Amygdala (tissue), 56 donors: ENCODE results near the gene IGF2.

Source experiments
- DNase-seq, 56 donors: peaks; one replicate each; lab custom pipeline; 2025; lab: John Stamatoyannopoulos, UW

Gene IGF2, protein sequence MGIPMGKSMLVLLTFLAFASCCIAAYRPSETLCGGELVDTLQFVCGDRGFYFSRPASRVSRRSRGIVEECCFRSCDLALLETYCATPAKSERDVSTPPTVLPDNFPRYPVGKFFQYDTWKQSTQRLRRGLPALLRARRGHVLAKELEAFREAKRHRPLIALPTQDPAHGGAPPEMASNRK

DNA sequence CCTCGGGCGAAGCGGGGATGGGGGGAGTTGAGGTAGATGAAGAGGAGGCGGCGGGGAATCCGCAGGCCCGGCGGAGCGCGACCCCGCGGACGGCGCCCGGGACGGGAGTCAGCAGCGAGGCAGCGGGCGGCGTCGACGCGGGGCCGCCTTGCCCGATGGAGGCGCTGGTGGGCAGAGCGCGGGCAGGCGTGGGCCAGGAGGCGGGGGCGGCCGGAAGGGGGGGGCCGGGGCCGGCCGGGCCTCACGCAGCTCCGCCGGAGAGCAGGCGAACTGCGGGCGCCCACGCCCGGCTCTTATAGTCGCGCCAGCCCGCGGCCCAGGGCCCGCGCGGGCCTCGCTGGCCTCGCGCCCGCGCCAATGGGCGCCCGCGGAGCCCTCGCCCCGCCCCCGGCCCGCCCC, at the start of gene IGF2:
IGF2 (minus strand) TSS at position 267 of the 399 bp plus-strand sequence. CDS start 3,866 bp downstream, outside the sequence.
- no peak for DNase-seq

DNA sequence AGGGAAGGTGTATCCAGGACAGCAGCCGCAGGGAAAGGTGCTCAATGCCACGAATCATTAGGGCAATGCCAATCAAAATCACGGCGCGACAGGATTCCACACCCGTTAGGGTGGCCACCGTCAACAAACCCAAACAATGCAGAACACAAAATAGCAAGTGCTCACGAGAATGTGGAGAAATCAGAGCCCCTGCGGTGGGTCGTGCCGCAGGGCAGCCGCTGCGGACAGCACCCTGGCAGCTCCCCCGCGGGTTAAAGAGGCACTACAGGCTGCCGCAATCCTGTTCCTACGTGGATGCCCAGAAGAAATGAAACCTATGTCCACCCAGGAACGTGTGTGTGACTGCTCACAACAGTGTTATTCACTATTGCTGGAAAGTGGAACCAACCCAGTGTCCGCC, 49.6 kb upstream of the IGF2 start:
- DNase-seq = no peak

DNA sequence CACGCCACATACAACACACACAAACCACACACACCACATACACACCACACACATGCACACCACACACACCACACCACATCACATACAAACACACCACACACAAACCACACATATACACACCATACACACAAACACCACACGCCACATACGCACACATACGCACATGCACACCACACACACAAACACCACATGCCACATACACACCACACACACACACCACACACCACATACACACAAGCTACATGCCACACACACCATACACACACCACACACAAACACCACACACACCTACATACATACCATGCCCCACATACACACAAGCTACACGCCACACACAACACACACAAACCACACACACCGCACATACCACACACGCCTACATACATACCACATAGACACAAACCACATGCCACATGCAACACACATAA, 48.1 kb upstream of the IGF2 start:
- DNase-seq = no peak

DNA sequence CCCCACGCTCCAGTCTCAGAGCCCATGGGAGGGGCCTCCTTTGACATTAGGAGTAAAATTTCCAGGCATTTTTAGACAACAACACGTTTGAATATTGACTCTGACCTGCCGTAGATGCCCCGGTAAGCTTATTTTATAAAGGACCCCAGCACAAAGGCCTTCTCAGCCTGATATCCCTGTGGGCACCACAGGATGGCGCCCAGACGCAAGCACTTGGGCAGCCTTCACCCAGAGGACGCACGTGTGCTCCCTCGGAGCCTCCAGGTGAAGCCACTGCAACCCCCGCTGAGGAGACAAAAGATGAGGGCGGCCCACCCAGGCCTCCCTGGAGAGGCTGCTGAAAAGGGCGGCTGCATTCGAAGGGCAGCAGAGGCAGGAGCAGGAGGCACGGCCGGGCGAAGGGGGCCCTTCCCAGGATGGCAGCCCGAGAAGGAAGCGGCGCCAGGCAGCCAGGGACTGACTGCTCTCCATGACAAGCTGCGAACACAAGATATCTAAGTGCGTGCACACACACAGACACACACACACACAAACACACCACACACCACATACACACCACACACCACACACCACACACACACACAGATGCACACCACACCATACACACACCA, 47.6 kb upstream of the IGF2 start:
- peak in 3 of 56 donors; percentile 9 to 31 (median 20) for DNase-seq

DNA sequence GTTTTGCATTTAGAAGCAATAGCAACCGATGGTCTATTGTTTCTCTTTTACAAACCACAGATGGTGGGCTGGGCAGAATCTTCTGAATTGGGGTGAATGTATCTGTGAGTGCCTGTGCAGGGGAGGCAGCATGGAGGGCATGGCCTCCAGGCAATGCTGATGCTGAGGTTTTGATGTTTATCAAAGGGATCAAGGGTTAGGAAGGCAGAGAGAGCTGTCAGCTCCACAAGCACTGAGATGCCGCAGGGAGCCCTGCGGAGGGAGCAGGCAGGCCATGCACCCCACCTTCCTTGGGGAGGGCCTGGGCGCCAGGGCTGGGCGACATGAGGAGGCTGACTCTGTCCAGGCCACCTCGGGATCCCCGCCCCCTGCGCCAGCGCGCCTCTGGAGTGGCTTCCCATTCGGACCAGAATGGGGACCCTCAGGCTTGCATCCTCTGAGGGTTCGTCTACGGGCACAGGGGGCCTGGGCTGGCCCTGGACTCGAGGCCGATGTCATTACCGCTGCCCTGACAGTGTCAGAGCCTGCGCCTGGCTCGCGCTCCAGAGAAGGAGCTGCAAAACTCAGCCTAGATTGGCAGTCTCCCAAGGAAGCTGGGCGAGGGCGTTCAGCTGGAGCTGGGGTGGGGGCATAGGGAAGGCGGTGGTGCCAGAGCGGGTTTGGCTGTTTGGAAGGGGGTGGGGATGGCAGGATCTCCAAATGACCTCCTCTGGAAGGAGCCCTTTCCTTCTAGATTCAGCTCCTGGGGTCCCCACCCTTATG, 46.3 kb upstream of the IGF2 start:
- peak in 2 of 56 donors; percentile 9 to 22 for DNase-seq

DNA sequence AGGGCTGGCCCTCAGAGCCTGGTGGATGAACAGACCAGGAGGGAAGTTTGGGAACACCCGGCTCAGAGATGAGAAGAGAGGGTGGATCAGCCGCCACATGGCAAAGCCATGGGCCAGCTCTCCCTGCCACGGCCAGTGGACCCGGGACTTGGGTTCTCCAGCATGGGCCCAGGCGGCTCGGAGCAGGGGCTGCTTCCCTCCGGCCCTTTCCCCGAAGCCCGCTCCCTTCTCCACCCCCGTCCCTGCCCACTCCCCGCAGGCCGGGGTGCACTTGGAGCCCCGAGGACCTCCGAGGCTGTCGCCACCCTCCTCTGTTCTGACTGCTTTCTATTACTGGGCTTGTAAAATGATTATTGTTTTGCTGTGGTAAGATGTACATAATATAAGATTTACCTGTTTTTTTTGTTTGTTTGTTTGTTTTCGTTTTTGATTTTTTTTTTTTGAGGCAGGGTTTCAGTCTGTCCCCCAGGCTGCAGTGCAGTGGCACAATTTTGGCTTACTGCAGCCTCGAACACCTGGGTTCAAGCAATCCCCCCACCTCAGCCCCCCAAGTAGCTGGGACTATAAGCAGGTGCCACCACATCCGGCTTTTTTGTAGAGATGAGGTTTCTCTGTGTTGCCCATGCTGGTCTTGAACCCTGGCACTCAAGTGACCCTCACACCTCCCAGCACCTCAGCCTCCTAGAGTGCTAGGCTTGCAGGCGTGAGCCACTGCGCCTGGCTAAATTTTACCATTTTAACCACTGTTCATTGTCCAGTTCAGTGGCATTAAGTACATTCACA, 43.7 kb upstream of the IGF2 start:
- DNase-seq = no peak

DNA sequence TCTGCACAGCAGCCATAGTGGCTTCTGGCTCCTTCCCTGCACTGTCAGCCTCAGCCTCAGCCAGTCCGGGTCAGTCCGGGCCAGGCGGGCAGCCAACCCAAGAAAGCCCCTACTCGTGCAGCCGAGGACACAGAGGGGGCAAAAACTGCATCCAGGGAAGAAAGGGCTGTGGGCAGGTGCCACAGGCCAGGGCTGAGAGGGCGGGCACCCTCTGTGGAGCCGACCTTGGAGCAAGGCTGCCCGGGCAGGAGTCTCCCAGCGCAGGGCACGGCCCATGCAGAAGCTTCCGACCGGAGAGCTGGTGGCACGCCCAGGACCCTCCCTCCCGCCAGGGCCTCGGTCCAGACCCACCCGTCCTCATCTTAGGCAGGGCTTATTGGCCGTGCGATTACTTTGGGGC, 42.9 kb upstream of the IGF2 start:
- no peak for DNase-seq

DNA sequence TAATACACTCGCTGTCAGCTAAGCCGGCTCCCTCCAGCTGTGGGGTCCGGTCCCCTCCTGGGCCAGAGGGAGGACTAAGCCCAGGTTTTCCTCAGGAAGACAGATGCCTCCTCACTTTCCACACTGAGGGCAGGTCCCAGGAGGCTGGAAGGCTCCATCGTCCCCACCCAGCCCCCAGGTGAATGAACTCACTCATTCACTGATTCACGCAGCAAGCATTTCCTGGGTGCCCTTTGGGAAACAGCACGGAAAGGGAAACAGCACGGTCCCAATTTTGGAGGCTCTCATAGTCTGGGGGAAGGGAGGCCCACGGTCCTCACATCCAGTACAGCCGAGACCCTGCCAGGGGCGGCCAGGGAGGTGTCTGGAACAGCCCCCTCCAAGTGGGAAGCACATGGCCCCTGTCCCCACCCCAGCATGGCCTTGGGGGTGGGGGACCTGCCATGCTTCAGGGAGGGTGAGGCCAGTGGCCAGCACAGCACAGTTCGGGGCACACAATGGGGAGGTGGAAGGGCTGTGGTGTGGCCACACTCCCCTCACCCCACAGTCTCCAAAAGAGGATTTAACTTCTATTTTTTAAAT, 41.7 kb upstream of the IGF2 start:
- DNase-seq = no peak

DNA sequence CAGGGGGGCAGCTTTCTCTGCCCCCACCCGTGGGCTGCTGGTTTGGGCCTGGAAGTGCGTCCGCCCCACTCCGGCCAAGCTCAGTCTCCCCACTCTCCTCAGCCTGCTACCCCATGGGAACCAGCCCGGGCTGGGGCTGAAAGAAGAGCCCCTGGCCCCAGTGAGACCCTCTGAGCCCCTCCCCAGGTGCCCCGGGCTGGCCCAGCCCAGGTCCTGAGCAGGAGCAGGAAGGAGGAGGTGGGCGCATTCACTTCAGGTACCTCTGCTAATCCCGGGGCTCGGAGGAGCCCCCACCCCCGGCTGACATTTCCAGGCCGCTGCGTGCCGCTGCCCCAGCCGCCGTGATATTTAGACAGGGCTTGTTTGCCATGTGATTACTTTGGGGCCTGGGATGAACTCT, 41.2 kb upstream of the IGF2 start:
- no peak for DNase-seq

DNA sequence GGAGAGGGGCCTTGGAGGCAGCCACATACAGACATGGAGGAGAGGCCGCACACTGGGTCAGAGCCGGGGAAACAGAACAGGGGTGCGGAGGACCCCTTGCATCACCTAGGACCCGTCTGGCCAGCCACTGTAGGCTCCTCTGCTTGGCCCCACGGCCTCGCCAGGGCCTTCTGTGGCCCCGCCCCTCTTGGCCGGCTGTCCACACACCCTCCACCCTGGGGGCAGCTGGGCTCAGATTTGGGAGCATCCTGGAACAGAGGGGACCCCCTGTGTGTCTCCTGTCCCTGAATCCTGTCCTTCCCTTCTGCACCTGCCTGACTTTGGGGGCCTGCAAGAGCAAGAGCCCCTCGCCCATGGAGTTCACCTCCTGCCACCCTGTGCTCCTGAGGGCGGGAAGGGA, 40.3 kb upstream of the IGF2 start:
- DNase-seq = no peak

DNA sequence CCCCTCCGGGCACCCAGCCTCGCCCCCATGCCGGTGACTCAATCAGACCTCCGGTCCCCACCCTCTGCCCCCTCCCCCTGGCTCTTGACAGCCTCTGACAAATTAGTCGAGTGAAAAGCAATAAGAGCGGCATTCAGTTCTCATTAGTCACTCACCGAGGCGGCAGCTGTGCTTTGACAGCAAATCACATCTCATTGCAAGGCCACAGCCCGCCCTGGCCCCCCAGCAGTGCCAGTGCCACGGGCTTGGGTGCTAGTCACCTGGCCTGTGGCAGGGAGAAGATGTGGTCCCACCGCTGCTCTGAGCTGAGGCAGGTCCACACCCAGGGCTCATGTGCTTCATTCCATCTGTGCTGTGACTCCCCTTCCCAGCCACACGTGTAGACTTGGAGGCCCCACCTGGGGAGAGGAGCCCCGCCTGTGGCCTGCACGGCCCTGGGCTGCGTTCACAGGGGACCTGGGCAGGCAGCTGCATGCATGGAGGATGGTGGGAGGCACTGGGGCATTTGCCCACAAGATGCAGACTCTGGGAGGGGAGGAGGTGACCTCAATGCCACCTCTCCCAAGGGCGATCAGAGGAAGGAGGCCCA, 39.8 kb upstream of the IGF2 start:
- no peak for DNase-seq

DNA sequence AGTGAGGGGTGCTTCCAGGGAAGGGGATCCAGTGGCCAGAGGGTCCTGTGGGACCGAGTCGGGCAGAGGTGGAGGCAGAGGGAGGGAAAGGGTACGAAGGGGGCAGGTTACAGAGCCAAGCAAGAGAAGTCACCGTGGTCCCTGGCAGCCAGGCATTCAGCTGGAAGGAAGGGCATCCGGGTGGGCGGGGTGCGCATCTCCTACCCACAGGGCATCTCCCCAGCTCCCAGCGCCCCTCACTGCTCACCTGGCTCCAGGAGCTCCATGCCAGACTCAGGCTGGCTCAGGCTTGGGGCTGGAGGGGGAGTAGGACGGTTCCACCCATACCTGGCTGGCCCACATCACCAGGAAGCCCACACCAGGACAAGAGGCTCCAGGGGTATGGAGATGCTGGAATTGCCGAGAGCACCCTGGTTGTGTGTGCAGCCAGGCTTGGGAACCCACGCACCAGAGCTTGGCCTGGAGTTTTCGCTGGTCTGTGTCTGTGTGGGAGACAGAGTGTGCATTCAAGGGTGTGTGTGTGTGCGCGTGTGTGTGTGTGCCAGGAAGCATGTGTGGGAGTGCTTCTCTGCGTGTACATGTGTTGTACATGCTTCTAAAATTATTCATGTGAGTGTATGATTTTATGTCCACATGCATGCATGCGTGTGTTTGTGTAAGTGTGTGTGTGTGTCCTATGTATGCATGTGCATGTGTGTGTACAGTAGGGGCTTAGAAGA, 39.0 kb upstream of the IGF2 start:
- DNase-seq = peak in 1 of 56 donors; percentile 24

DNA sequence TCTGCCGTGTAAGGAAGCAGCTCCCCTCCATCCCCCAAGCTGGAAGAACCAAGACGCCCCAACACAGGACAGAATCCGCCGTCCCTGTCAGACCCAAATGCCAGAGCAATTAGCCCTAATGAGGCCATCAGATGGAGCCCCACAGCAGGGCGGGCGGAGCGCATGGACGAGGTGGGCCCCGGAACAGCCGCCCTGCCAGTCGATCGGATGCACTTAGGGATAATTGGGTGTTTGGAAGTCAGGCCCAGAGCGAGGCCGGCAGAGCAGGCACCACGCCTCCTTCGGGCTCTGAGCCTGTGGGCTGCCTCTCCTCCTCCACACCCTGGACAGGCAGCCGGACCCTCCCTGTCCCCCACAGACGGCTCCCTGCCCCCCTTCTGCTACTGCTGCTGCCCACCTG, 37.9 kb upstream of the IGF2 start:
- DNase-seq = no peak

DNA sequence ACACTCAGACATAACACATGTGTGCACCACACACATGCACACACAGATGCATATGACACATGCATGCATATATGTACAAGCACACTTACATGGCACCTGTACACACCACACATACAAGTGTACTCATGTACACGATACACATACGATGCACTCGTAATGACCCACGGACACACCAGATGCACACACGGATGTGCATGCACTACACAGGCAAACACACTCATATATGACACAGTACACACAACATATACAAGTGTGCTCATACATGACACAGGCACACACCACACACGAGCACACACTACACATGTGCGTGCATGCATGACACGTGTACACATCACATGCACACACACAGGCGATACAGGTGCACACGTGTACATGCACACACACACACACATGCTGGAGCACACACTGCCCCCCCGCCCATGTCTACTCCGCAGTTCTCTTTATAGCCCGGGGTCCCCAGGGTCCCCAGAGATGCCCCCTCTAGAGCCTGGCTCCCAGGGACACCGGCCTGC, 37.3 kb upstream of the IGF2 start:
- DNase-seq = no peak

DNA sequence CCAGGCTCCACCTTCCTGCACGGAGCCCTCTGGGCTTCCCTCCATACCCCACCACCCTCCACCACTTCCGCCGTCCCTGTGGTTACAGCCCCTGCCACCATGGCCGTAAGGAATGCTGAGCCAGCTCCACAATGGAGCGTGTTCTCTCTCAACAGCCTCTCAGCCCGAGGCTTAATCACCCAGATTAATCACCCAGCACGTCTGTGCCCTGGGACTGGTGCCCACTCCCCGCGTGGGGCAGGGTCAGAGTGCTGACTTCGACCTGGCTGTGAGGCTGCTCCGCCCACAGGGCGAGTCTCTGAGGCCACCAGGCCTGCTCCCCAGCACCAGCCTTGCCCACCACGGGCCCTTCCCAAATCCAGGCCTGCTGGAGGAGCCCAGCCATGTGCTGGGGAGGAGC, 36.5 kb upstream of the IGF2 start:
- DNase-seq = no peak

DNA sequence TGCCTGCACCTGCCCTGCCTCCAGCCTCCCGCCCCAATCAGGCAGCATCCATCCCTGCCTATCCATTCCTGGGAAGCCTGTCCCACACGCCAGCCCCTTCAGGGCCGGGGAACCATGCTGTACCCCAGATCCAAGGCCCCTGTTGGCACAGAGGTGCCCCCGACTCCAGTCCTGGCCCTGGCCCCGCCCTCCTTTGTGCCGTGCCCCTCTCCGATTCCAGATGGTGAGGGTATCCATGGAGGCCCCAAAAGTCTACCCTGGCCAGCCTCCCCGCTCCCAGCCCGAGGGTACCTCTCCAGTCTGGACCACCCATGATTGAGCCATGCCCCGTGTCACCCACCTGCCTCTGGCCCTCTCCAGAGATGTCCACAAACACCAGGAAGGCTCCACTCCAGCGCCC, 35.2 kb upstream of the IGF2 start:
- no peak for DNase-seq

DNA sequence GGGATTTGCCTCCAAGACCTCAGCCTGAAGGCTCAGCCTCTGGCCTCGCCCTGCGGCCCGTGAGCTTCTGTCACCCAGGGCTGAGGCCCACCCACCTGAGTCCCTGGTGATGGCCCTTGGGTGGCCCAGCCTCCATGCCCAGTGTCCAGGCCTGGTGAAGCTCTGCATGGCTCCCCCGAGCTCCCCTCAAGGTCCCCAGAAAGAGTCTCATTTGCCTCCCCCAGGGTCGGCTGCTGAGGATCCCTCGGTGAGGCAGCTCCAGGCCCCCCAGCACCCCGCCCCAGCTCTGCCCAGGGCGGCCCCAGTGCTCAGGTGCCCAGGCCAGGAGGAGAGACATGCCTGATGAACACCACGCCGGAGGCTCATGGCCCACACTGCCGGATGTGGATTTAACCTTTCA, 34.6 kb upstream of the IGF2 start:
- no peak for DNase-seq

DNA sequence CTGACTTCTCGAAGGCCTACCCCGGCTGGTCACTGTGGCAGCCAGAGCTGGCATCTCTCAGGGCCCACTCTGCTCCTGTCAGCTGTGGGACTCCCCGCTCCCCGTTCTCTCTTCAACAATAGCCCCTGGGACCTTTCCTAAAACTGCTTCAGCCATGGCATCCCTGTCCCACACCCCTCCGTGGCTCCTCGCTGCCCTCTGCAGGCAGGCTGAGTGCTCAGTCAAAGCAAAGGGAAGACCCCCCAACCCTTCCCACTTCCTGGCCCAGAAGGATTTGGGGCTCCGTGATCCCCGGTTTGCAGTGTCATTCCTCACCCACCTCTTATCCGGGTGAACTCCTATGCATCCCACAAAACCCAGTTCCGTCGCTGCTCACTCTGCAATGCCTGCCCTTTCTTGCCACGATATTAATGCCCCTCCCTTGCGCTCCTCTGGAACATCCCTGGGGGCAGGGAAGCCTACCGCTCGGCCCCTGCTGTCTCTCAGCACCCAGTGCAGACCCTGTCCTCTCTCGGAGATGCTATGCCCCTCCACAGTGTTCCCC, 34.0 kb upstream of the IGF2 start:
- no peak for DNase-seq

DNA sequence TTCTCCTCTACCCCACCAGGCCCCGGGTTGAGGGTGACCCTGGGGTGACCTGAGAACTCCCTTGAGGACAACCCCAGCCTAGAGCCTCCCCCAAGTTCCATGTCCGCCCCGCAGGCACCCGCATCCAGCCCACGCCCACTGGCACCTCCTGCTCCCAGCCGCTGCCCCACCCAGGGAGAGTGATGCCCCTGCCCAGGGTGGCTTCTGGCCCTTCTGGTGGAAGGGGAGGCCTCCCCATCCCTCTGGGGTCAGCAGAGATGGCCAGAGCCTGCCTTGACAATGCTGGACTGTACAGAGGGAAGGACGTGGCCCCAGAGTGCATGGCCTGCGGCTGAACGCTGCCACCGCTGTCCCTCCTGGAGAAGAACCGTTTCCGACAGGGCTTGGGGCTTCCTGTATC, 33.5 kb upstream of the IGF2 start:
- DNase-seq = no peak
